PC-3 (cell line): ENCODE results near the gene STARD6. TPM values are rescaled to one million over a fixed set of nuclear protein-coding genes. Genes with fewer than 3 reads are reported as not detected.

Experiments used
- ATAC-seq: fragments of 200-7000 bp; cut with Tn5 transposase; 2 replicates; pipeline ENCODE4 v1.9.1; 2020; ENCODE audit warnings: mild to moderate bottlenecking, moderate library complexity
- BruUV-seq: library from RNA; stranded (reverse); fragments of 400-500 nt; replicated peaks from 2 replicates; lab custom pipeline; 2021; lab: Mats Ljungman, UMichigan
- CTCF ChIA-PET: fragments of 300-600 bp; sonication (Branson Sonifier 250); formaldehyde crosslinking; loops from one replicate; lab custom pipeline; 2022; ENCODE audit warnings: antibody characterized with exemption; lab: Charles Lee
- POLR2A ChIA-PET: fragments of 300-600 bp; sonication (Branson Sonifier 250); formaldehyde crosslinking; loops from one replicate; lab custom pipeline; 2022; ENCODE audit warnings: antibody characterized with exemption; ENCODE audit not compliant: unreplicated experiment; lab: Charles Lee
- DNase-seq: peaks from one replicate; pipeline ENCODE4 v3.0.0-alpha.2; 2015
- H2AFZ ChIP-seq: fragments of 300-600 bp; sonication (generic); 2 replicates; pipeline ENCODE4 v1.6.0; 2016; ENCODE audit warnings: antibody characterized with exemption, low read length
- H3F3A ChIP-seq: fragments of 300-600 bp; sonication (generic); one replicate; pipeline ENCODE4 v1.6.0; 2017; ENCODE audit warnings: antibody characterized with exemption, low read length, control low read depth, mild to moderate bottlenecking; ENCODE audit not compliant: unreplicated experiment
- H3K27ac ChIP-seq: fragments of 300-600 bp; sonication (generic); 2 replicates; pipeline ENCODE4 v1.5.1; 2016; ENCODE audit warnings: mild to moderate bottlenecking, low read length
- H3K27me3 ChIP-seq: fragments of 300-600 bp; sonication (generic); 2 replicates; pipeline ENCODE4 v1.6.1; 2016; ENCODE audit warnings: low read length, mixed read lengths
- H3K36me3 ChIP-seq: fragments of 300-600 bp; sonication (generic); 2 replicates; pipeline ENCODE4 v1.6.1; 2016; ENCODE audit warnings: low read depth, mixed run types, low read length, mixed read lengths
- H3K4me1 ChIP-seq: fragments of 300-600 bp; sonication (generic); 2 replicates; pipeline ENCODE4 v1.5.1; 2016; ENCODE audit warnings: low read length; ENCODE audit not compliant: insufficient read depth
- H3K4me2 ChIP-seq: fragments of 300-600 bp; sonication (generic); 2 replicates; pipeline ENCODE4 v1.6.0; 2016; ENCODE audit warnings: low read length
- H3K4me3 ChIP-seq: fragments of 300-600 bp; sonication (generic); 2 replicates; pipeline ENCODE4 v1.5.1; 2016; ENCODE audit warnings: mild to moderate bottlenecking, low read length, mixed read lengths
- H3K79me2 ChIP-seq: fragments of 300-600 bp; sonication (generic); 2 replicates; pipeline ENCODE4 v1.6.1; 2017; ENCODE audit warnings: low read length, mixed read lengths
- H3K9ac ChIP-seq: fragments of 300-600 bp; sonication (generic); 2 replicates; pipeline ENCODE4 v1.6.0; 2016; ENCODE audit warnings: mild to moderate bottlenecking, low read length
- H3K9me2 ChIP-seq: fragments of 300-600 bp; sonication (generic); replicated peaks from 2 replicates; pipeline ENCODE4 v1.6.1; 2016; ENCODE audit warnings: mixed run types, low read length, mixed read lengths
- H3K9me3 ChIP-seq: fragments of 300-600 bp; sonication (generic); 2 replicates; pipeline ENCODE4 v1.6.1; 2016; ENCODE audit warnings: low read length, mixed read lengths
- H4K20me1 ChIP-seq: fragments of 300-600 bp; sonication (generic); 2 replicates; pipeline ENCODE4 v1.6.1; 2016; ENCODE audit warnings: low read length, mixed read lengths
- EZH2 ChIP-seq: fragments of 300-600 bp; sonication (generic); IDR thresholded peaks from one replicate; pipeline ENCODE4 v1.6.1; 2017; ENCODE audit warnings: antibody characterized with exemption, mild to moderate bottlenecking, low read length; ENCODE audit not compliant: unreplicated experiment
- EZH2phosphoT487 ChIP-seq: fragments of 300-600 bp; sonication (generic); IDR thresholded peaks from 2 replicates; pipeline ENCODE4 v1.6.1; 2018; ENCODE audit warnings: mild to moderate bottlenecking, antibody characterized with exemption, low read length, borderline replicate concordance
- intact Hi-C: fragments of 100-400 bp; cut with micrococcal nuclease; formaldehyde crosslinking; loops from 2 replicates; pipeline ENCODE4 v1.9.0; 2023
- total RNA-seq: library from RNA; depleted of rRNA; stranded (reverse); fragments of >200 nt; gene quantifications from 2 replicates; pipeline ENCODE4 v1.2.3, GENCODE V29; 2014
- TF ChIP-seq, protein P1 (sequence below): fragments of 300-600 bp; sonication (generic); conservative IDR thresholded peaks from 2 replicates; pipeline ENCODE4 v1.5.1; 2017; ENCODE audit warnings: antibody characterized with exemption, low read depth, mild to moderate bottlenecking, low read length

STARD6 gene
- total RNA-seq, 1 experiment from 2014 or later, result not detected

- no peak for ATAC-seq
- Histone ChIP-seq H3K27me3 (no peaks in the 10 kb centered on the region), H3K4me1 (no peaks in the 10 kb centered on the region), H3K36me3 (no peaks in the 10 kb centered on the region), H3K9ac (no peak overlapping the region), H3K9me3 (no peaks in the 10 kb centered on the region), H3K27ac (no peak overlapping the region), H4K20me1 (no peaks in the 10 kb centered on the region), H3F3A (no peaks in the 10 kb centered on the region), H3K4me3 (no peak overlapping the region), H3K4me2 (no peak overlapping the region), H3K9me2 (no peaks in the 10 kb centered on the region), H2AFZ (no peak overlapping the region), H3K79me2 (no peaks in the 10 kb centered on the region)
- DNase-seq, result peak; percentile 7
- TF ChIP-seq, protein P1, sequence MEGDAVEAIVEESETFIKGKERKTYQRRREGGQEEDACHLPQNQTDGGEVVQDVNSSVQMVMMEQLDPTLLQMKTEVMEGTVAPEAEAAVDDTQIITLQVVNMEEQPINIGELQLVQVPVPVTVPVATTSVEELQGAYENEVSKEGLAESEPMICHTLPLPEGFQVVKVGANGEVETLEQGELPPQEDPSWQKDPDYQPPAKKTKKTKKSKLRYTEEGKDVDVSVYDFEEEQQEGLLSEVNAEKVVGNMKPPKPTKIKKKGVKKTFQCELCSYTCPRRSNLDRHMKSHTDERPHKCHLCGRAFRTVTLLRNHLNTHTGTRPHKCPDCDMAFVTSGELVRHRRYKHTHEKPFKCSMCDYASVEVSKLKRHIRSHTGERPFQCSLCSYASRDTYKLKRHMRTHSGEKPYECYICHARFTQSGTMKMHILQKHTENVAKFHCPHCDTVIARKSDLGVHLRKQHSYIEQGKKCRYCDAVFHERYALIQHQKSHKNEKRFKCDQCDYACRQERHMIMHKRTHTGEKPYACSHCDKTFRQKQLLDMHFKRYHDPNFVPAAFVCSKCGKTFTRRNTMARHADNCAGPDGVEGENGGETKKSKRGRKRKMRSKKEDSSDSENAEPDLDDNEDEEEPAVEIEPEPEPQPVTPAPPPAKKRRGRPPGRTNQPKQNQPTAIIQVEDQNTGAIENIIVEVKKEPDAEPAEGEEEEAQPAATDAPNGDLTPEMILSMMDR, result no peak
- TF ChIP-seq EZH2phosphoT487, result no peak
- TF ChIP-seq EZH2, result no peak
- CTCF ChIA-PET, result no interaction called here
- intact Hi-C loops, result no loop called here
- POLR2A ChIA-PET, result no interaction called here
- no TSS peak for BruUV-seq
Observed at GRCh38 chr18:54296062-54296461, 61.6 kb downstream of the STARD6 start.

GRCh38 chr18:54294274-54294673, 63.4 kb downstream of the STARD6 start:
- H3K9me2 ChIP-seq, result no peaks in the 10 kb centered on the region
- H3F3A ChIP-seq, result no peaks in the 10 kb centered on the region
- BruUV-seq, result no TSS peak
- no peak overlapping the region for H3K4me2 ChIP-seq
- no peaks in the 10 kb centered on the region for H3K27me3 ChIP-seq
- no peak overlapping the region for H3K9ac ChIP-seq
- no peaks in the 10 kb centered on the region for H3K79me2 ChIP-seq
- TF ChIP-seq, protein P1, result no peak
- TF ChIP-seq EZH2phosphoT487 (no peak), EZH2 (no peak)
- H2AFZ ChIP-seq, result no peak overlapping the region
- no peak for DNase-seq
- intact Hi-C loops, result no loop called here
- H4K20me1 ChIP-seq, result no peaks in the 10 kb centered on the region
- H3K9me3 ChIP-seq, result no peaks in the 10 kb centered on the region
- no peak overlapping the region for H3K4me3 ChIP-seq
- H3K27ac ChIP-seq, result no peak overlapping the region
- ChIA-PET CTCF (no interaction called here), POLR2A (no interaction called here)
- no peaks in the 10 kb centered on the region for H3K4me1 ChIP-seq
- H3K36me3 ChIP-seq, result no peaks in the 10 kb centered on the region
- ATAC-seq, result no peak

- POLR2A ChIA-PET, result interaction anchor here (0.5 kb wide), 1 partner anchor 61 kb away, joined by 13 read pairs; the partner anchor contains the start of gene MBD2
- H4K20me1 ChIP-seq, result no peaks in the 10 kb centered on the region
- peak; percentile 100 for ATAC-seq
- H3K27ac ChIP-seq, result no peak overlapping the region; the same call in 1 of the 2 replicates
- peaks cover 12% of the 10 kb centered on the region for H3K4me1 ChIP-seq
- H2AFZ ChIP-seq, result no peak overlapping the region
- no peak overlapping the region for H3K4me3 ChIP-seq
- CTCF ChIA-PET, result no interaction called here
- intact Hi-C loops, result no loop called here
- H3K79me2 ChIP-seq, result no peaks in the 10 kb centered on the region
- peaks cover 5% of the 10 kb centered on the region; the same call in 1 of the 2 replicates for H3K36me3 ChIP-seq
- H3K27me3 ChIP-seq, result no peaks in the 10 kb centered on the region
- H3F3A ChIP-seq, result no peaks in the 10 kb centered on the region
- no peak overlapping the region for H3K9ac ChIP-seq
- no peaks in the 10 kb centered on the region for H3K9me2 ChIP-seq
- TF ChIP-seq EZH2phosphoT487, result no peak
- TF ChIP-seq EZH2, result no peak
- TF ChIP-seq, protein P1, result no peak
- peak overlapping the region; percentile 39 for H3K4me2 ChIP-seq
- peak; percentile 74 for DNase-seq
- H3K9me3 ChIP-seq, result no peaks in the 10 kb centered on the region
- BruUV-seq, result no TSS peak
Observed at GRCh38 chr18:54284981-54285785, 72.5 kb downstream of the STARD6 start.
